WI38 (cell line): Measurements from ENCODE around the gene ZSWIM3.
A peak's percentile ranks its signal among the peaks of the same experiment; 100 is the strongest.

Source experiments
- H3K4me3 ChIP-seq: 2 replicates; pipeline ENCODE4 v1.5.1; 2011; ENCODE audit warnings: low read depth, mild to moderate bottlenecking, control low read depth, low read length
- CTCF ChIP-seq: IDR thresholded peaks from 2 replicates; pipeline ENCODE4 v1.5.1; 2012; ENCODE audit warnings: low read depth, mild to moderate bottlenecking, control low read depth, low read length

ZSWIM3 gene

GRCh38 chr20:45833030-45833882 lies 24.2 kb upstream of the ZSWIM3 start, which contains the start of gene SNX21:
TSS of gene SNX21 (plus strand) at chr20:45833799. CDS start at chr20:45833920, 121 bp downstream.
- H3K4me3 ChIP-seq = peak within 1 kb of the TSS; percentile 72
- TF ChIP-seq CTCF = no peak

- no peak for TF ChIP-seq CTCF
- peak overlapping the region; percentile 72 for H3K4me3 ChIP-seq
Measured at GRCh38 chr20:45833883-45834796, 23.3 kb upstream of the ZSWIM3 start.

GRCh38 chr20:45834797-45835161 lies 22.6 kb upstream of the ZSWIM3 start:
- TF ChIP-seq CTCF = no peak
- peak overlapping the region; percentile 72 for H3K4me3 ChIP-seq

GRCh38 chr20:45835329-45835765 lies 22.1 kb upstream of the ZSWIM3 start:
- peak overlapping the region; percentile 72 for H3K4me3 ChIP-seq
- no peak for TF ChIP-seq CTCF

- TF ChIP-seq CTCF = no peak
- H3K4me3 ChIP-seq = peak overlapping the region; percentile 72
Measured at GRCh38 chr20:45835825-45836224, 21.6 kb upstream of the ZSWIM3 start.

DNA sequence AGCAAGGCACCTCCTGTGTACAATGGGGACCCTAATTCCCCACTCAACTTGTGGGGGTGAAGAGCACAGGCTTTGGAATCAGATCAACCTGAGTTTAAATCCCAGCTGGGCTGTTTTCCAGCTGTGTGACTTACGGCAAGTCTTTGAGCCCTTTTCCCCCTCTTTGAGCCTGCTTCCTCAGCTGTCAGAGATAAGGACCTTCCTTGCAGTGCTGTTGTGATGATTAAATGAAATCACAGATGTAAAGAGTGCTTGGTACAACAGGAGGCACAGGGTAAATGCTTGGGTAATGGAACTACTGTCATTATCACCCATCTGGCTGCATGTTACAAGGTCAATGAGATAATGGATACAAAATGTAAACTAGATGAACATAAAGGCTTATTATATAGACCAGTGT lies 20.6 kb upstream of the ZSWIM3 start:
- TF ChIP-seq CTCF = no peak
- H3K4me3 ChIP-seq = no peak overlapping the region
